Astrocyte (in vitro differentiated cells and primary cell): ENCODE results near the gene PRDX1.

ENCODE experiments used
- CTCF ChIP-seq: IDR thresholded peaks from 2 replicates; pipeline ENCODE4 v1.5.1; 2011; ENCODE audit warnings: low read depth, mild to moderate bottlenecking, inconsistent platforms, low read length, moderate library complexity; ENCODE audit not compliant: insufficient read depth
- EZH2 ChIP-seq: IDR thresholded peaks from 2 replicates; pipeline ENCODE4 v1.6.1; 2012; ENCODE audit warnings: mild to moderate bottlenecking, low read length, inconsistent platforms; ENCODE audit not compliant: insufficient read depth

GRCh38 chr1:45554198-45554597 is 32.5 kb upstream of the PRDX1 start:
- TF ChIP-seq CTCF = no peak
- TF ChIP-seq EZH2 = no peak
